ENCODE results near the gene HOXB9.

The HOXB9 gene

GRCh38 chr17:48596000-48596734 lies 30.0 kb downstream of the HOXB9 start:
- DNase-seq, result no peak

- DNase-seq, result no peak
These were observed 30.7 kb downstream of the HOXB9 start for GRCh38 chr17:48595278-48595999.

GRCh38 chr17:48594538-48595277 lies 31.4 kb downstream of the HOXB9 start:
- DNase-seq, result no peak

- DNase-seq, result peak; percentile 71
These were observed 32.2 kb downstream of the HOXB9 start for GRCh38 chr17:48593840-48594537.

- no peak for DNase-seq
These were observed 32.9 kb downstream of the HOXB9 start, which contains the start of gene HOXB5 for GRCh38 chr17:48593126-48593829. Gene HOXB5 (minus strand): TSS chr17:48593779. CDS start chr17:48593682, 97 bp downstream.

- no peak for DNase-seq
These were observed 33.6 kb downstream of the HOXB9 start for GRCh38 chr17:48592577-48592976.

- no peak for DNase-seq
These were observed 34.1 kb downstream of the HOXB9 start for GRCh38 chr17:48592057-48592514.

GRCh38 chr17:48591255-48592056 lies 34.7 kb downstream of the HOXB9 start:
- DNase-seq, result no peak

- DNase-seq, result no peak
These were observed 35.5 kb downstream of the HOXB9 start for GRCh38 chr17:48590607-48591161.

GRCh38 chr17:48589831-48590606 lies 36.1 kb downstream of the HOXB9 start, which contains the start of gene HOXB3:
Gene HOXB3 (minus strand): TSS chr17:48590241. CDS start chr17:48552474, 37,767 bp downstream.
- no peak for DNase-seq

- no peak for DNase-seq
These were observed 36.9 kb downstream of the HOXB9 start for GRCh38 chr17:48589060-48589830.

GRCh38 chr17:48588528-48588927 lies 37.6 kb downstream of the HOXB9 start:
- DNase-seq, result no peak

GRCh38 chr17:48588074-48588415 lies 38.1 kb downstream of the HOXB9 start:
- DNase-seq, result no peak

- no peak for DNase-seq
These were observed 38.7 kb downstream of the HOXB9 start for GRCh38 chr17:48587276-48588073.

- no peak for DNase-seq
These were observed 39.6 kb downstream of the HOXB9 start for GRCh38 chr17:48586355-48587258.

- DNase-seq, result no peak
These were observed 41.9 kb downstream of the HOXB9 start for GRCh38 chr17:48584223-48584741.

- DNase-seq, result no peak
These were observed 42.4 kb downstream of the HOXB9 start for GRCh38 chr17:48583708-48584222.

Data from NCI-H1694 (cell line).